ENCODE data around the gene ALLC.

DNA sequence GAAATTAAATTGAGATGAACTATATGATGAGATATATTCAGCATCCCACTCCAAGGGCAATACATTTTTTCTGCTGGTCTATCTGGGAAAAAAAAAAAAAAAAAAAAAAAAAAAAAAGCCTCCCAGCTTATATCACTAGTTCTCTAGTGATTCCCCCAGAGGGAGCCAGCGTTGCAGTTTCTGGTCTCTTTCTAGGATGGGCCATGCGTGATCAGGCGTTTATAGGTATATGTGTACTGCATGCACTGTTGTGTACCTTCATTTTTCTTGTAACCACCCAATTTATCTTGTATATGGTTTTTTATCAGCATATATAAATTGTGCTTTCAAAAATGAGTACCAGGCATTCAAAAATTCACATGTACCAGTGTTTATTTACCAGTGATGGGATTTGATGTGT, 80.5 kb downstream of the ALLC start:
- TF ChIP-seq CTCF (IDR thresholded peaks at IDR 0.05) (no peak), POLR2A (IDR thresholded peaks at IDR 0.05) (no peak)
